ENCODE data around the gene IVD.

The IVD gene

GRCh38 chr15:40420071-40420713, 14.6 kb downstream of the IVD start:
- Histone ChIP-seq H3K36me3 (ENCODE audit: control insufficient read depth in 1 of 2, insufficient read depth in 2 of 2, low read length in 2 of 2) (peaks cover 5 to 29% of the 10 kb centered on the region in 2 donors), H3K27ac (ENCODE audit: low read length) (no peak overlapping the region), H3K9me3 (ENCODE audit: control insufficient read depth in 1 of 2, low read length in 2 of 2) (no peaks in the 10 kb centered on the region), H3K4me3 (ENCODE audit: low read depth in 1 of 2, low read length in 2 of 2) (no peak overlapping the region), H3K4me1 (ENCODE audit: control insufficient read depth in 1 of 2, insufficient read depth in 2 of 2, low read length in 2 of 2) (peaks cover 0 to 8% of the 10 kb centered on the region in 2 donors), H3K27me3 (ENCODE audit: low read depth, low read length) (no peaks in the 10 kb centered on the region)

GRCh38 chr15:40420793-40421192, 15.2 kb downstream of the IVD start:
- Histone ChIP-seq H3K4me1 (ENCODE audit: control insufficient read depth in 1 of 2, insufficient read depth in 2 of 2, low read length in 2 of 2) (peaks cover 0 to 8% of the 10 kb centered on the region in 2 donors), H3K27me3 (ENCODE audit: low read depth, low read length) (no peaks in the 10 kb centered on the region), H3K36me3 (ENCODE audit: control insufficient read depth in 1 of 2, insufficient read depth in 2 of 2, low read length in 2 of 2) (peaks cover 0 to 23% of the 10 kb centered on the region in 2 donors), H3K27ac (ENCODE audit: low read length) (no peak overlapping the region), H3K9me3 (ENCODE audit: control insufficient read depth in 1 of 2, low read length in 2 of 2) (no peaks in the 10 kb centered on the region), H3K4me3 (ENCODE audit: low read depth in 1 of 2, low read length in 2 of 2) (no peak overlapping the region)

DNA sequence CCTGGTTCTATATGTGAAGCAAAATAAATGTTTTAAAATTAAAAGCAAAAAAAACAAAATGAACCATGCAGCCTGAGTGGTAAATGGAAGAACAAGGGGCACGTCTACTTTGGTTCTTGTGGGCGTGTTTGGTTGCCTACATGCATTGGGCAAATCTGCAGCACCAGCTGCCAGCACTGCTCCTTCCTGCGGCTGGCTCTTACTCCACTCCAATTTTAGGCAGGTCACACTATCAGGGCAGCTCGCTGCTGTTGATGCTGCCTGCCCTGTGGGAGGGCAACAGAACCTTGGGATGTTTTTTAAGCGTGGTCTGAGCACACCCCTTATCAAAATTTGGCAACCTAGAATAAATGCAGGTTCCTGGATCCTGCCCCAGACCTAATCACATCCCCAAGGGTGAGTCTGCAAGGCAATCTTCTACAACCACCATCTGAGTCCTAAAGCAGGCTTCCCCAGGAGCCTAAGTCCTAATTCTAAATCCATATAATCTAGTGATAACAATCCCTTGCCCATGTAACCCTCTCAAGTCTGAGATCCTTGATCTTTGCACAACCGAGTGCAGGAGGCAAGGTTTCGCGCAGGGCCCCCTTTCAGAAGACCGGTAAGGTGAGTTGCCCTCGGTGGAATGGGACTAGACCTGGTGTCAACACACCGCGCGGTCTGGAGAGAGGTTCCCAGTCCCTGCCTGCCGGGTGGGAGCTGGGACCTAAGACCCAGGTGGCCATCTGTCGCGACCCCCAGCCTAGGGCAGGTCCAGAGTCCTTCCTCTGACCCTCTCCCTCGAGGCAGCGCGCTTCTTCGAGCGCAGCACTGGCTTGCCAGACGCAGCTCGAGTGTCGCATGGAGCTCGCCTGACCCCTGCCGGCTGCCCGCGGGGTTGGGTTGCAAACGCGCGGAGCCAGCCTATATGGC, 15.9 kb downstream of the IVD start:
- no peak overlapping the region for H3K4me3 ChIP-seq (ENCODE audit: low read depth in 1 of 2, low read length in 2 of 2)
- peaks cover 0 to 8% of the 10 kb centered on the region in 2 donors for H3K4me1 ChIP-seq (ENCODE audit: control insufficient read depth in 1 of 2, insufficient read depth in 2 of 2, low read length in 2 of 2)
- peaks cover 0 to 16% of the 10 kb centered on the region in 2 donors for H3K36me3 ChIP-seq (ENCODE audit: control insufficient read depth in 1 of 2, insufficient read depth in 2 of 2, low read length in 2 of 2)
- no peak overlapping the region for H3K27ac ChIP-seq (ENCODE audit: low read length)
- no peaks in the 10 kb centered on the region for H3K9me3 ChIP-seq (ENCODE audit: control insufficient read depth in 1 of 2, low read length in 2 of 2)
- H3K27me3 ChIP-seq (ENCODE audit: low read depth, low read length) = no peaks in the 10 kb centered on the region

DNA sequence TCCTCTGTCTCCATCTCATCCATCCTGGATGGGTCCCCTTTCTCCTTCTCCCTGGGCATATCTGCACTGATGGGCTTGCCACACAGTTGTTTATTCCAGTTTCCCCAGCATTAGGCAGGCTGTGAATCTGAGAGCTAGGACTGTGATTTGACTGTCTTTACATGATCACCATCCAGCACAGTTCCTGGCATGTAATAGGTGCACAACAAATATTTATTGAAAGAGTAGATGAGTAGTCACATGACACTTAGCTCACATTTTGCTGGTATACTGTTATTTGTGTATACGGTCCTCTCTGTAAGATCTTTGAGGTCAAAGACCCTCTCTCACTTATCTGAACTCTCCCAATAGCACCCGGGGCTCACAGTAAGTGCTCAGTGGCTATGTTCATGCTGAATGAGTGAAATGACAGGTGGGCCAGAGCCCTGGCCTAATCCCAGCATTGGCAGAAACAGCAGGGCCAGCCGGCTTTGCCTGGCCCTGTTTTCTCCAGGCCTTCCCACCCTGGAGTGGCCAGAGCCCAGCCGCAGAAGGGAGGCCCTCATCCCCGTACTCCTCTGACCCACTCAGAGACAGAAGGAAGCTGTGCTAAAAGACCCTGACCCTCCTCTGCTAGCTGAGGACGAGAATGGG, 19.0 kb downstream of the IVD start:
- Histone ChIP-seq H3K9me3 (ENCODE audit: control insufficient read depth in 1 of 2, low read length in 2 of 2) (no peaks in the 10 kb centered on the region), H3K27me3 (ENCODE audit: low read depth, low read length) (no peaks in the 10 kb centered on the region), H3K4me3 (ENCODE audit: low read depth in 1 of 2, low read length in 2 of 2) (no peak overlapping the region), H3K36me3 (ENCODE audit: control insufficient read depth in 1 of 2, insufficient read depth in 2 of 2, low read length in 2 of 2) (peaks cover 0 to 3% of the 10 kb centered on the region in 2 donors), H3K27ac (ENCODE audit: low read length) (no peak overlapping the region), H3K4me1 (ENCODE audit: control insufficient read depth in 1 of 2, insufficient read depth in 2 of 2, low read length in 2 of 2) (peaks cover 0 to 8% of the 10 kb centered on the region in 2 donors)

DNA sequence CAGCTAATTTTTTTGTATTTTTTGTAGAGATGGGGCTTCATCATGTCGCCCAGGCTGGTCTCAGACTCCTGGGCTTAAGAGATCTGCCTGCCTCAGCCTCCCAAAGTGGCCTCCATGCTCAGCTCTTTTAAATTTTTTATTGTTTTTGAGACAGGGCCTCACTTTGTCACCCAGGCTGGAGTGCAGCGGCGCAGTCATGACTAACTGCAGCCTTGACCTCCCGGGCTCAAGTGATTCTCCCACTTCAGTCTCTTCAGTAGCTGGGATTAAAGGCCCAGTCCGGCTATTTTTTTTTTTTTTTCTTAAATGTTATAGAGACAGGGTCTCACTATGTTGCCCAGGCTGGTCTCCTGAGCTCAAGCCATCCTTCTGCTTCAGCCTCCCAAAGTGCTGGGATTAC, 20.1 kb downstream of the IVD start:
- no peaks in the 10 kb centered on the region for H3K27me3 ChIP-seq (ENCODE audit: low read depth, low read length)

GRCh38 chr15:40427188-40427587, 21.6 kb downstream of the IVD start:
- H3K27me3 ChIP-seq (ENCODE audit: low read depth, low read length) = no peaks in the 10 kb centered on the region
- no peaks in the 10 kb centered on the region for H3K9me3 ChIP-seq (ENCODE audit: control insufficient read depth in 1 of 2, low read length in 2 of 2)
- H3K4me1 ChIP-seq (ENCODE audit: control insufficient read depth in 1 of 2, insufficient read depth in 2 of 2, low read length in 2 of 2) = no peaks in the 10 kb centered on the region
- no peak overlapping the region for H3K27ac ChIP-seq (ENCODE audit: low read length)
- peaks cover 0 to 3% of the 10 kb centered on the region in 2 donors for H3K36me3 ChIP-seq (ENCODE audit: control insufficient read depth in 1 of 2, insufficient read depth in 2 of 2, low read length in 2 of 2)
- no peak overlapping the region for H3K4me3 ChIP-seq (ENCODE audit: low read depth in 1 of 2, low read length in 2 of 2)

More for the DNA sequence above, 20.1 kb downstream of the IVD start:
- no peak overlapping the region for H3K27ac ChIP-seq (ENCODE audit: low read length)
- H3K36me3 ChIP-seq (ENCODE audit: control insufficient read depth in 1 of 2, insufficient read depth in 2 of 2, low read length in 2 of 2) = peaks cover 0 to 3% of the 10 kb centered on the region in 2 donors
- H3K4me3 ChIP-seq (ENCODE audit: low read depth in 1 of 2, low read length in 2 of 2) = no peak overlapping the region
- H3K4me1 ChIP-seq (ENCODE audit: control insufficient read depth in 1 of 2, insufficient read depth in 2 of 2, low read length in 2 of 2) = peaks cover 0 to 8% of the 10 kb centered on the region in 2 donors
- no peaks in the 10 kb centered on the region for H3K9me3 ChIP-seq (ENCODE audit: control insufficient read depth in 1 of 2, low read length in 2 of 2)

GRCh38 chr15:40428185-40428584, 22.6 kb downstream of the IVD start:
- Histone ChIP-seq H3K4me3 (ENCODE audit: low read depth in 1 of 2, low read length in 2 of 2) (no peak overlapping the region), H3K27ac (ENCODE audit: low read length) (no peak overlapping the region), H3K9me3 (ENCODE audit: control insufficient read depth in 1 of 2, low read length in 2 of 2) (no peaks in the 10 kb centered on the region), H3K4me1 (ENCODE audit: control insufficient read depth in 1 of 2, insufficient read depth in 2 of 2, low read length in 2 of 2) (no peaks in the 10 kb centered on the region), H3K27me3 (ENCODE audit: low read depth, low read length) (no peaks in the 10 kb centered on the region), H3K36me3 (ENCODE audit: control insufficient read depth in 1 of 2, insufficient read depth in 2 of 2, low read length in 2 of 2) (peaks cover 0 to 3% of the 10 kb centered on the region in 2 donors)

DNA sequence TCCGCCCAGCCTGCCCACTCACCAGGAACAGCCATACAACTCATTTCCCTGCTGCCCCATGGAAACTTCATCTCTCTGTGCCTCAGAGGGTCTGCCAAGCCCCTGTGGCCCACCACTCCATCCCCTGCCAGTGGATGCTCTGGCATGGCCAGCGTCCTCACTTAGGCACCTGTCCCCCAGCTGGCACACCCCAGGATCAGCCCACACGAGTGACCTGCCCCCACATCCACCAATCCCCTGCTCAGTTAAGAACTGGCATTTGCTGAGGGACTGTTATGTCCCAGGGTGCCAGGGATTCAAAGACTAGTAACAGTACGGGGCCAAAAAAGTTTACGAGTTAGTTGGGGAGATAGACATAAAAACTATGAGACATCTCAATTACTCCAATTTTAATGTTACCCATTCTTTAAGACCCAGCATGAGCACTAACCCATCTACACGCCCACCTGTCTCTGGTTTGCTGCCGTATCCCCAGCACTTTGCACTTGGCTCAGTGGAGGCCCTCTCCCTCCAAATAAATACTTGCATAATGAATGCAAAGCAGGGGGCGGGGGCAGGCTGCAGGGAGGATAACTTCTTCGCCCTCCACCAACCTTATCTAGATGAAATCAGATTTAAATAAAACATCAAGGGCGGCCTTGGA, 23.6 kb downstream of the IVD start:
- Histone ChIP-seq H3K4me1 (ENCODE audit: control insufficient read depth in 1 of 2, insufficient read depth in 2 of 2, low read length in 2 of 2) (no peaks in the 10 kb centered on the region), H3K36me3 (ENCODE audit: control insufficient read depth in 1 of 2, insufficient read depth in 2 of 2, low read length in 2 of 2) (peaks cover 0 to 3% of the 10 kb centered on the region in 2 donors), H3K27ac (ENCODE audit: low read length) (no peak overlapping the region), H3K4me3 (ENCODE audit: low read depth in 1 of 2, low read length in 2 of 2) (no peak overlapping the region), H3K27me3 (ENCODE audit: low read depth, low read length) (no peaks in the 10 kb centered on the region), H3K9me3 (ENCODE audit: control insufficient read depth in 1 of 2, low read length in 2 of 2) (no peaks in the 10 kb centered on the region)

DNA sequence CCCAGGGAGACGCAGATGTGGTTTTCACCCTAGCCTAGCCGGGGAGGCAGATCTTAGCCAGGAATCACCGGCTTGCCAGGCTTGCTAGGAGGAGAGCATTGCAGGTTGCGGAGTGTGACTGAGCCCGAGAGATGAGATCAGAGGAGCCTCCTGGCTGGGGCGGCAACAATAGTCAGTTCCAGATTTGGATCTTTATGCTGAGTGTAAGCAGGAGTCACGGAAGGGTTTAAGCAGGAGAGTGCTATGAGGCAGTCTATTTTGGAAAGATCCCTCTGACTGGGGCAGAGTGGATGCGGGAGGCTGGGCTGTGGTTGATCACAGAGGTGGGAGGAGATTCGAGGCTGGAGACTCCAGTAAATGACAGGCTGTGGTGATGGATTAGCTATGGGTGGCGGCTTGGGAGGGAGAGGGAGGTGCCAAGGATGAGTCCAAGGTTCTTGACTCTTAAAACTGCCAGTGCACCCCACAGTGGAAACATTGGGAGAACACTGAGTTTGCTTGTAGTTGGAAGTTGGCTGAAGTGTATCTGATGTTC, 24.7 kb downstream of the IVD start:
- Histone ChIP-seq H3K27me3 (ENCODE audit: low read depth, low read length) (peaks cover 5% of the 10 kb centered on the region), H3K4me3 (ENCODE audit: low read depth in 1 of 2, low read length in 2 of 2) (no peak overlapping the region), H3K9me3 (ENCODE audit: control insufficient read depth in 1 of 2, low read length in 2 of 2) (no peaks in the 10 kb centered on the region), H3K4me1 (ENCODE audit: control insufficient read depth in 1 of 2, insufficient read depth in 2 of 2, low read length in 2 of 2) (no peaks in the 10 kb centered on the region), H3K36me3 (ENCODE audit: control insufficient read depth in 1 of 2, insufficient read depth in 2 of 2, low read length in 2 of 2) (peaks cover 0 to 3% of the 10 kb centered on the region in 2 donors), H3K27ac (ENCODE audit: low read length) (no peak overlapping the region)

DNA sequence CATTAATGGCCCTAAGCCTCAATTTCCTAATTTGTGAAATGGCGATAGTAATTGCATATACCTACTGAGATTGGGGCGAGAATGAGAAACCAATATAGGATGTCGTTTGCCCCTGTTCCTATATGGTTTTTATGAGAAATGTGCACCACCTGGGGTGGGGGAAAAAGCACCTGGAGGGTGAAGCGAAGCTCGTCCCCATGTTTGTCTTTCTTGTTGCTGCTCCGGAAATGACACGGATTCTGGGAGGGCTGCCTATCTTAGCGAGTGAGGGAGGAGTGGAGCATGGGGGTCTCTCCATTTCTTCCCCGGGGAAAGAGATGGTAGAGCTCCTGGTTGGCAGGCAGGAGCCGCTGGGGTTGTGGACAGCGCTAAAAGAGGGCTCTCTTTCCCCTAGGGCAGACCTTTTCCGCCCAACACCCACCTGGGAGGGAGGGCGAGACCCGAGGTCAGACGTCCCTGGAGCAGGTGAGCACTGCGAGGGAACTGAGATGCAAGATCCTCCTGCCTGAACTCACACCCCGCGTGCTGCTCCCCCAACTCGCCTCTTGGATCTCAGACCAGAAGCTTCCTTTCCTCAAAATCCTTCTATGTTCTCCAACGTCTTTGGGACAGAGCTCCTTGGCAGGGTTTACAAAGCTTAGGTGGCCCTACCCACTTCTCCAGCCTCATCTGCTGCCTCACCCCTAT, 29.6 kb downstream of the IVD start:
- no peak overlapping the region for H3K4me3 ChIP-seq (ENCODE audit: low read depth in 1 of 2, low read length in 2 of 2)

More for the DNA sequence above, 29.6 kb downstream of the IVD start:
- Histone ChIP-seq H3K9me3 (ENCODE audit: control insufficient read depth in 1 of 2, low read length in 2 of 2) (no peaks in the 10 kb centered on the region), H3K27ac (ENCODE audit: low read length) (no peak overlapping the region), H3K36me3 (ENCODE audit: control insufficient read depth in 1 of 2, insufficient read depth in 2 of 2, low read length in 2 of 2) (no peaks in the 10 kb centered on the region), H3K27me3 (ENCODE audit: low read depth, low read length) (peaks cover 27% of the 10 kb centered on the region), H3K4me1 (ENCODE audit: control insufficient read depth in 1 of 2, insufficient read depth in 2 of 2, low read length in 2 of 2) (peaks cover 7 to 25% of the 10 kb centered on the region in 2 donors)
